Left renal cortex interstitium (tissue), 4 donors: ENCODE data around the gene UBP1. TPM values are rescaled to one million over a fixed set of nuclear protein-coding genes. Genes with fewer than 3 reads are reported as not detected.
A peak's percentile ranks its signal among the peaks of the same experiment; 100 is the strongest.

Source experiments
- DNase-seq, 4 donors: peaks; one replicate each; pipeline ENCODE4 v3.0.0-alpha.2; 2013; ENCODE audit warnings: low read depth in 4 of 4, low spot score in 2 of 4, missing footprints in 1 of 4
- polyA plus RNA-seq, 4 donors: library from polyadenylated mRNA; unstranded; fragments of 120-200 nt; gene quantifications; one replicate each; pipeline ENCODE4 v1.2.1, GENCODE V29; 2013; ENCODE audit not compliant: insufficient read length in 4 of 4

UBP1 gene
- polyA plus RNA-seq, 4 donors: 84.2 to 102 (median 99.4) TPM

- no peak for DNase-seq
Observed at GRCh38 chr3:33392703-33393125, 47.5 kb downstream of the UBP1 start.

GRCh38 chr3:33392144-33392543 is 48.1 kb downstream of the UBP1 start:
- no peak for DNase-seq

- no peak for DNase-seq
Observed at GRCh38 chr3:33391255-33391995, 48.8 kb downstream of the UBP1 start.

GRCh38 chr3:33389908-33390307 is 50.3 kb downstream of the UBP1 start:
- no peak for DNase-seq

DNA sequence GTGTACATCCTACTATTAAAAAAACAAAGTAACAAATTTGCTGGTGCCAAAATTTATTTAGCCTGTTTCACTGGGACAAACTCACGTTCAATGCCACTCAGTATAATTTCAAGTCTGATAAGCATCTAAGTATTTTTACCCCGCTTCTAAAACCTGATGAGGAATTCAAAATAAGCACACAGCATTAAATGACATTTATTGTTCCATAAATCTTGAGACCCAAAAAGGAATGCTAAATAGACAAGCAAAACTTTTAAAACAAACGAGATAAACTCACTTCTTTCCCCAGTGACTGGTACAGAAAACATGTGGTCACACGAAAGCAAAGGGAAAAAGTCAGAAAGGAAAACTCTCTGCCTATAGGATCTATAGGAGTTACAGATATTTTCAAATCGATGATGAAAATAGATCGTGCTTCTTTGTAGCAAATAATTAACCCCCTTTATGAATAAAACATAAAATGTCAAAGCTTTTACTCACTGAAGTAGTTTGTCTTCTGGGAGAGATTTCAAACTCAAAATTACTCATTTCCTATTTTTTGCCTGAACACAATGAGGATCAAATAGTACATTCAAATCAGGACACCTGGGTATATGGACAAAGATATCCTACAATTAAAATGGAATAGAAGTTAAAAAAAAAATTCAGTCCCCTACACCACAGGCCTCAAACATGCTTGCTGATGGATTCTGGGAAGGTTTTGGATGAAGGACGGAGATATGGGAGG is 51.7 kb downstream of the UBP1 start:
- DNase-seq: no peak

GRCh38 chr3:33386631-33387030 is 53.6 kb downstream of the UBP1 start:
- DNase-seq: no peak

DNA sequence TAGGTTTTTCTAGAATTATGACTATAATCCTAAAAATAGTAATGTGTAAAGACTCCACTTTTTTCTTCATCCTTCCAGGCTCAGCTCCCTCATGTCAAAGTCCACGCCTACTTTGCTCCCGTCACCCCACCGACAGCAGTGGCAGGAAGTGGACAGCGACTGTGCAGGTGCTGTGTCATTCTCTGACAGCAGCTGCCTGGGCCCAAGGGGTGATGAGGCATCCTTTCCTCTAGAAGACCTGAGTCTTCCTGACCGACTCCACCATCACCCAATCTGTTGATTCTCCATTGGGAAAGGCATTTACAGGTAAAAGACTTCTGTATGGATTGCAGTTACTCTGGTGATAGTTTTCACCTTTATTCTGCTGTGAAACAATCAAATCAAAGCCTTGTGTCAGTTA is 54.8 kb downstream of the UBP1 start:
- no peak for DNase-seq

- DNase-seq: no peak
Observed at GRCh38 chr3:33383951-33384350, 56.3 kb downstream of the UBP1 start.

DNA sequence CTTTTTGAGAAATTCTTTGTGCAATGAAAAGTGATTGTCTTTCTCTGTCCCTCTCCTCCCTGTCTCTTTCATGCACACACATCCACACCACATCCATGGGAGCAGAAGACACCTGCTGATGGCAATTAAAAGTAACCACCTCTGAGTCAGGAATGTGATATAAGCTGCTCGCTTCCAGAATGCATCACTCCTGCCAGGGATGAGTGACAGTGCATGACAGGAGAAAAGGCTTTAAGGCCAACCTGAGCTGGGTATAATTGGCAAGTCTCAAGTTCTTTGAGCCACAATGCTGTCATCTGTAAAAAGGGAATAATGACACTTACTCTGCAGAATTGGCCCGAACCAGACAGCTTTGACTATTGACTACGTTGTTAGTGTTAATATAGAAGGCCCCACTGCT is 59.6 kb downstream of the UBP1 start:
- no peak for DNase-seq

GRCh38 chr3:33377931-33378330 is 62.3 kb downstream of the UBP1 start:
- DNase-seq: no peak

GRCh38 chr3:33377489-33377888 is 62.7 kb downstream of the UBP1 start:
- no peak for DNase-seq

- no peak for DNase-seq
Observed at GRCh38 chr3:33373082-33373437, 67.1 kb downstream of the UBP1 start.

DNA sequence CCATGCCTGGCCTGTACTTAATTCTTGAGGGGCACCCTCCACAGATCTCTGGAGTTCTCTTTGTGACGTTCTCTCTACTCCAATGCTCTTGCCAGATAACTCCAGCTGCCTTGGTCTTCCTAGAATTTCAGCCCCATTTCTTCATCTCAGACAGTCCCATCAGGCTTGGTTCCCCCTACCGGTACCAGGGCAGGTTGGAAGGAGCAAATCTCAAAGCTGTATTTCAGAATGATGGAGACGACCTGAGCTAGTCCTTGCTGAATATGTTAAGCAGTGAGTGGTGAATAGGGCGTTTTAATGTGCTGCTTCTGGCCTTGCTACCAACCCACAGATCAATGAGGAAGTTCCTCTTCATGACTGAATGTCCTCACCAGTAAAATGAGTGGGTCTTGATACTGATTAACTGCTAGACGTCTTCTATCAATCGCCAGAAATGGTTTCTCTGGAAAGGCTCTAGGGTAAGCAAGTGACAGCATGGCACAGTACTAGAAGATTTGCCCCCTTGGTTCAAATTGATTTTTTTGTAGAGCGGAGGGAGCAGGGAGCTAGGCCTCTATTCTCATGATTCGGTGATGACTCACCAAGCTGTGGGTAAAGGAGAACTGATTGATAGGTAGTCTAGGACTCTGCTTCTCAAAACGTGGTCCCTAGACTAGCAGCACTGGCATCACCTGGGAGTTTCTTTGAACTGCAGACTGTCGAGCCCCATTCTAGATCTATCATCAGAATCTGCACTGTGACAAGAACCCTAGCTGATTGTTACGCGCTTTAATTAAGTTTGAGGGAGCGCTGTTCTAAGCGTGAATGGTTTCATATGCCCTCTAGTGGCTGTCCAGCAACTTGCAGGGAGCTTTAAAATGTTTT is 67.8 kb downstream of the UBP1 start:
- peak; percentile 20 to 34 (median 29) for DNase-seq

- no peak for DNase-seq
Observed at GRCh38 chr3:33364531-33365128, 75.6 kb downstream of the UBP1 start.

DNA sequence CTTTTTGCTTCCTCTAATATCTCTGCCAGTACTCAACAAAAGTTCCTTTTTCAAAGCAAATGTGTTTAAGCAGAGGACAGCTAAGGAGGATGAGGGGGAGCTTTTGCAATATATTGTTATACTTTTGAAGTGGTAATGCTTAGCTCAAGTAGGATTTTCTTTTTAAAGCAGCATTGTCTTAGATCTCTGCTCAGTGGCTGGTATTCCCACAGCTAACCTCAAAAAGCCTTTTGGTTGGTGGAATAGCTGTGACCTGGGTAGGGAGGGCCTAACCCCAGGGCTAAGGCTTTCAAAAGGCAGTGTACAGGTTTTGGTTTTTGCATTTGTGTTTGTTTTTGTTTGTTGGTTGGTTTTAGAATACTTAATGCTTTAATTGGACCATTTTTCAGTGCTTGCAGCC is 76.1 kb downstream of the UBP1 start:
- DNase-seq: no peak

DNA sequence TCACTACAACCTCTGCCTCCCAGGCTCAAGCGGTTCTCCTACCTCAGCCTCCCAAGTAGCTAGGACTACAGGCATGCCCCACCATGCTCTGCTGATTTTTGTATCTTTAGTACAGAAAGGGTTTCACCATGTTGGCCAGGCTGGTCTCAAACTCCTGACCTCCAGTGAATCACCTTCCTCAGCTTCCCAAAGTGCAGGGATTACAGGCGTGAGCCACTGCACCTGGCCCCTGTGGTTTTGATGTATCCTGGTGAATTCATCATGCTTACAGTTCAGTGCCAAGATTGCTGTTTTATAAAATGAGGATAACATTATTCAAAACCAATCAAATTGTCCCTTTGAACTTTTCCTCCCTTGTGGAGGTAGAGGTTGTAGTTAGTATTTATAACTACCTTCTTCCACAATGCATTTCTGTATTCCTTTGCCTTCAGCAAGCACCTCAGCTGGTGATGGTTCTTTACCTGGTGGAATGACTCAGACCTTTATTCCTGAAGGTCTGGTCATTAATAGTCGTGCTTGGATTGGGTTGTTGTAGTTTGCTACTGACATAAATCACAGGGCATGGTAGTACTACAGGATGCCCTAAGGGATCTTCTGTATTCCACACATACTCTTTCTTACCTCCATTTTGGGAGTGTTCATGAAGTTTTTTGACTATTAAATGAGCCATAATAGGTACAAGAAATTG is 76.9 kb downstream of the UBP1 start:
- no peak for DNase-seq

GRCh38 chr3:33360136-33360825 is 79.9 kb downstream of the UBP1 start:
- no peak for DNase-seq

GRCh38 chr3:33358172-33358781 is 81.9 kb downstream of the UBP1 start:
- no peak for DNase-seq

DNA sequence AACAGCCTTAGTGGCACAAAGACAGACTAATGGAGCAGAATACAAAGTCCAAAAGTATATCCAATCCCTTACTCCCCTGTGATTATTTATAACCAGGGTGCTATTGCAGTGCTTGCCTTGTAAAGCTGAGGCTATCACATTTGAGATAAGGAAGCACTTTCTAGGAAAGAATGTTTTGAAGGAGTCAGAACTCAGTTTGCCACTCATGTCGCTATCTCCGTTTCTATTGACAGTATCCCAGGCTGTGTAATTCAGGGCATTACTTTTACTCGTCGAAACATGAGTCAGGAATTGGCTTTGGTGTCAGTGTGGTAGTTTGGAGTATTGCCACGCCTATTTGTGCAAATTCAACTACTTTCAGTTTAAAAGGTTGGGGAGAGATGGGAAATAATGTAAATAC is 84.6 kb downstream of the UBP1 start:
- no peak for DNase-seq
